GM19193 (cell line): ENCODE data around the gene ARG2.

Source experiments
- POLR2A ChIP-seq: IDR thresholded peaks from 4 replicates; pipeline ENCODE4 v1.6.1; 2011; ENCODE audit not compliant: insufficient read depth, insufficient read length; ENCODE audit errors: extremely low read depth

The ARG2 gene

GRCh38 chr14:67619446-67620216 is at the start of gene ARG2:
Gene ARG2 (plus strand): TSS chr14:67619920. CDS start chr14:67619978, 58 bp downstream.
- TF ChIP-seq POLR2A, result no peak

- TF ChIP-seq POLR2A, result no peak
Measured at GRCh38 chr14:67570453-67570852, 49.3 kb upstream of the ARG2 start.

GRCh38 chr14:67571275-67571990 is 48.3 kb upstream of the ARG2 start:
- no peak for TF ChIP-seq POLR2A

- no peak for TF ChIP-seq POLR2A
Measured at GRCh38 chr14:67571991-67572323, 47.8 kb upstream of the ARG2 start.

GRCh38 chr14:67572608-67573007 is 47.1 kb upstream of the ARG2 start:
- no peak for TF ChIP-seq POLR2A

- TF ChIP-seq POLR2A, result no peak
Measured at GRCh38 chr14:67573228-67574010, 46.3 kb upstream of the ARG2 start.

- no peak for TF ChIP-seq POLR2A
Measured at GRCh38 chr14:67574156-67574555, 45.6 kb upstream of the ARG2 start.

GRCh38 chr14:67574806-67575205 is 44.9 kb upstream of the ARG2 start:
- TF ChIP-seq POLR2A, result no peak

- no peak for TF ChIP-seq POLR2A
Measured at GRCh38 chr14:67575684-67576083, 44.0 kb upstream of the ARG2 start.

- no peak for TF ChIP-seq POLR2A
Measured at GRCh38 chr14:67576216-67576955, 43.3 kb upstream of the ARG2 start.

GRCh38 chr14:67577181-67577808 is 42.4 kb upstream of the ARG2 start:
- no peak for TF ChIP-seq POLR2A

- no peak for TF ChIP-seq POLR2A
Measured at GRCh38 chr14:67577909-67578749, 41.6 kb upstream of the ARG2 start.

- no peak for TF ChIP-seq POLR2A
Measured at GRCh38 chr14:67579040-67579439, 40.7 kb upstream of the ARG2 start.

GRCh38 chr14:67579636-67580035 is 40.1 kb upstream of the ARG2 start:
- TF ChIP-seq POLR2A, result no peak
